NCI-H774 (cell line): Measurements from ENCODE around the gene ERVMER34-1.

Source experiments
- DNase-seq: peaks from one replicate; lab custom pipeline; 2025; lab: John Stamatoyannopoulos, UW

Gene ERVMER34-1

GRCh38 chr4:52718123-52718522, 33.1 kb downstream of the ERVMER34-1 start:
- DNase-seq: no peak

DNA sequence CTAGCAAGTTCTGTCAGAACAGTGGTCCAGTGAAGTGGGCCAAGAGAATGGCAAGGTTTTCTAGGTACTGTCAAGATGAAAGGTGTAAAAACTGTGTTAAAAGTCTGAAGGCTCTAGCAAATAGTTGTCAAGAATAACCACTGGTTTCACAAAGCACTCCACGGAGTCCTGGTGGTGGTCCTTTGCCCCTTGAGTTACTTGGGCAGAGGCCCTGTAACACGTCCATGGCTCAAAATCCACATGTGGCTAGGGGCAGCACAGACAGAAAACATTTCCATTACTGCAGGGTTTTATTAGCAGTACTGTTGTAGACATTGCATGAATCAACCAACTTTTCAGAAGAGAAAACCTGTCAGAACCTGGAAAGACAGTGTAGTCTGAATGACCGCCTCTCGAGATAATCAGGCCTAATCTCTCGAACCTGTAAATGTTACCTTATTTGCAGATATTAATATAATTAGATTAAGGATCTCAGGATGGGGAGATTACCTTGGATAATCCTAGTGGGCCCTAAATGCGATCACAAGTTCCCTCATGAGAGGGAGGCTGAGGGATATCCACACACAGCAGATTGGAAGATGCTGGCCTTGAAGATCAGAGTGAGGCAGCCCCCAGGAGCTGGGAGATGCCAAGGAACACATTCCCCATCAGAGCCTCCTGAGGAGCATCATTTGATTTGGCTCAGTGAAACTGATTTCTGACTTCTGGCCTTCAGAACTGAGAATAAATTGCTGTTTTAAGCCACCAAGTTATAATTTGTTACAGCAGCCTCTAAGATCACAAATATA, 34.7 kb downstream of the ERVMER34-1 start:
- DNase-seq: no peak

DNA sequence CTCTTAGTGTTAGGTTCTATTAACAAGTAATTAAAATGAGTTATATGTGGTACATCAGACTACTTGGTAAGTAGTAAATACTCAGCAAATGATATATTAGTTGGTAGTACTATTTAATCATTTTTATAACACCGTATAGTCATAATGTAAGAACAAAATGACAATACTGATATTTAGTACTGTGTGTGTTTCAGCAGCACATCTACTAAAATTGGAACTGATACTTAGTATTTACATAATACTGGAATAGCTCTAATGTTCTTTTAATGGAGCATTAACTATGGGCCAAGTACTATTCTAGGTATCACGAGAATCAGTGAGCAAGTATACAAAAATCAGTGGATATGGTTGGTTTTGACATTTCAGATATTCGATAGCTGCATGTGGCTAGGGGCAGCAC, 35.3 kb downstream of the ERVMER34-1 start:
- DNase-seq: no peak

DNA sequence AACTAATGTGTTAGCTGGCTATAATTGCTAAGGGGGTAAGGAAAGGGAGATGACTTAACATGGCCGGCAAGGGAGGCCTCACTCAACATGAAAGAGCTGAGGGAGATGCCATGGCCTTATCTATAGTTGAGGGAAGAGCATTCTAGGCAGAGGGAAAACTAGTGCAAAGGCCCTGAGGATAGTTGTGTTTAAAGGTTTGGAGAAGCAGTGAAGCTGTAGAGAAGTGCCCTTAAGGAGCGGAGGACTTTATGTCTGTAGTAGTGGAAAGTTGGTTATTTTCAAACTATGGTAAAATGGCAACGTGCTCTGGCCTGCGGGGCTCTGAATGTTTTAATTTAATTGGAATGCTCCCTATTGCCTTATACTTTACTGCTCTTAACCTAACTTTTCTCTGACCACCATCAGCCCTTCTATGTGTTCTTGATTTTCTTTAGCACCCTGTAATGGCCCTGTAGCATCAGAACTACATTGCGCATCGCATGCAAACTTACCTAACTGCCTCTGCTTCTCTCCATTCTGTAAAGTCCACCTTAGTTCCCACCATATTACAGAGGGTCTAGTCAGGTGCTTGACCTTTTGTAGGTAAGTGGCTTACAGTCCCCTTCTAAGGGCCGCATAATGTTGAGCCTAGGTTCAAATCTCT, 35.8 kb downstream of the ERVMER34-1 start:
- no peak for DNase-seq

DNA sequence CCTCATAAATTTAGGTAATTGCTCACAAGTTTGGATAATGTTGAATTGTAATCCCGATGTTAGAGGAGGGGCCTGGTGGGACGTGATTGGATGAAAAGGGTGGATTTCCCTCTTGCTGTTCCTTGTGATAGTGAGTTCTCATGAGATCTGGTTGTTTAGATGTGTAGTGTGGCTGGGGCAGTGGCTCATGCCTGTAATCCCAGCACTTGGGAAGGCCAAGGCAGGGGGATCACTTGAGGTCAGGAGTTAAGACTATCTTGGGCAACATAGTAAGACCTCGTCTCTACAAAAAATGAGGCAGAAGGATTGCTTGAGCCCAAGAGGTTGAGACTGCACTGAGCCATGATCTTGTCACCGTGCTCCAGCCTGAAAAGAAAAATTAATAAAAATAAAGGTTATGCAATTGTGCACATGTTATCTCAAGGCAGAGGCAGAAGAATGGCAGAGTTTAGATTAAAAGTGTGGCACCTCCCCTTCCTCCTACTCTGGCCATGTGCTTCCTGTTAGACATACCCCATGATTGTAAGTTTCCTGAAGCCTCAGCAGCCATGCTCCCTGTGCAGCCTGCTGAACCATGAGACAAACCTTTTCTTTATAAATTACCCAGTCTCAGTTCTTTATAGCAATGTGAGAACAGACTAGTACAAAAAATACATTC, 36.5 kb downstream of the ERVMER34-1 start:
- DNase-seq: no peak

DNA sequence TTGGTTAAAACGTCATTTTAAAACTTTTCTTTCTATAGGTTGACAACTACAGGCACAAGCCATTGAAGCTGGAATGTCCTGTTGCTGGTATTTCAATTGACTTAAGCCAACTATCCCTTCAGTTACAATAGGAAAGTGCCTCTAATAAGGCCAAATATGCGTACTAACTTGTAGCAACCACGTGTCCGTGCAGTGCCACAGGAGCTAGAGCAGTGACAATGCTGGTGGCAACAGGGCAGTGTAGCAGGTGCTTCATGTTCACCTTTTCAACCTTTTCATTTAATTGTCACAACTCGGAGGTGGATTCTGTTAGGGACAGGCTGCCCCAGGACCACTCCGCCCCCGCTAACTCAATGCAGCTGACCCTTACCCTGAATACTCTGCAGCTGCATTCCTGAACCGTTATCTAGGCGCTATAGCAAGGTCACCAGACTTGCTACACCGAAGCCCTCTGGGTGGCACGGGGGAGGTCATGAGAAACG, 37.7 kb downstream of the ERVMER34-1 start:
- no peak for DNase-seq

DNA sequence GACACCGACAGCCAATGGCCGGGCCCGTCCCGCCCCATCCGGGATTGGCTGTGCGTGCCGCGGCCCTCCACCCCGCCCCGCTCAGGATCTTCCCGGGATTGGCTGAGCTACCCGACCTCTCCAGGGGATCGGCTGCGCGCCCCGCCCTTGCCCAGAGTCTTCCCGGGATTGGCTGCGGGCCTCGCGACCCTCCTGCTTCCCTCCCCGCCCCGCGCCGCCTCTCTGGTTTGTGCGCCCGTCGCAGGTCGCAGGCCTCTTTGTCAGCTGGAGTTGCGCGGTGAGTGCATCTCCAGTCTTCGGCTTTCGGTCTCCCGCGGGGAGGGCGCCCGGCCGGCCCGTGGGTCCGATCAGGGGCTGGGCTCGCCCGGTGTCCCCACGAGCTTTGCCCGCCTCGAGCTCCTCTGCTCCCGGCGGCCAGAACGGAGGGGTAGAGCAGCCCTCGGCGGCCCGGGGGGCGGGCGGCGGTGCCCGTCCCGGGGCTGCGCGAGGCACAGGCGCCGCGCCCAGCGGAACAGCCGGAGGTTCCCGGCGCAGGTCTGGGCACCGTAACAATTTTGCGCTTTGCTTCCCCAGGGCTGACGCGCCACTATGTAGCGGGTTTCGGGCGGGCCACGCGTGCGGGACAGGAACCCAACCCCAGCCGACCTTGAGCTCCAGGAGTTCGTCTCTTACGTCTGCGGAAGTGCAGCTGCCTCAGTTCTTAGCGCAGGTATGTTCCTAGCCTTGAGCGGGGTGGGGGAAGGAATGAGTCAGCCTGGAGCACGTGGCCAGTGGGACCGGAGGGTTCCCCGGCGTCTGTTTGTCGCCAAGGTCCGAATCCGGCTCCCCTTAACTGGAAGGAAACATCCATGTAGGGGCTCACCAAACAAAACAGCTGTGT, 38.7 kb downstream of the ERVMER34-1 start:
- DNase-seq: peak; percentile 94

DNA sequence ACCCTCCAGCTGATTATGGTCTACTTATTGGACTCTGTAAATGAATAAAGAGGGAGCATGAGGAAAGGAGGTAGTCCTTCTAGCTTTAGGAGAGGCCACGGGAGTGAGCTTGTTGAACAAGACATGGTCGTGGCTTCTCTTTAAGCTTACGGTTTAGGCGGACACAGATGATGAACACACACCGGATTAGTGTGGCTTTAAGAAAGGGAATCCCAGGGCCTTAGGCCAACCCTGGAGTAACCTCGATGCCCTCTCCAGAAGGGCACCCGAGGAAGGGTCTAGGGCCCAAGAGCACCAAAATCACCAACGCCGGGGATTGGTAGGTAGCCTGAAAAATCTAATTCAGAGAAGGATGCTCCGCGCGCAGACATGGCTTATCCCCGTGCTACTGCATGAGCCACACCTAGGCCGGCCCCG, 39.4 kb downstream of the ERVMER34-1 start:
- DNase-seq: no peak

DNA sequence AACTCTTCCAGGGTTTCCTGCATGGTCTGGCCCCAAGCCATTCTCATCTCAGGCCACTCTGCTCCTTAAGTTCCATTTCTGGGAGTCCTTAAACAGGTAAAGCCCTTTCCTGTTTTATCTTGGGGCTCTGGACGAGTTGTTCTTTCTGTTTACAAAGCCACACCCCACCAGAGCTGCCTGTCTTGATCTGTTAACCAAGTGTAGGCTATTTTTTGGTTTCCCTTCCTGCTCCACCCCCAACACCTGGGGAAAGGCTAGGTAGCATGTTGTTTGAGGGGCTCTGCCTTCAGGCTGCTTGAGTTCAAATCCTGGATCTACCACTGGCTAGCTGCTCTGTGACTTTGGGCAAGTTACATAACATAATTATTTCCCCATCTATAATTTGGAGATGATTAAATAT, 40.0 kb downstream of the ERVMER34-1 start:
- no peak for DNase-seq

DNA sequence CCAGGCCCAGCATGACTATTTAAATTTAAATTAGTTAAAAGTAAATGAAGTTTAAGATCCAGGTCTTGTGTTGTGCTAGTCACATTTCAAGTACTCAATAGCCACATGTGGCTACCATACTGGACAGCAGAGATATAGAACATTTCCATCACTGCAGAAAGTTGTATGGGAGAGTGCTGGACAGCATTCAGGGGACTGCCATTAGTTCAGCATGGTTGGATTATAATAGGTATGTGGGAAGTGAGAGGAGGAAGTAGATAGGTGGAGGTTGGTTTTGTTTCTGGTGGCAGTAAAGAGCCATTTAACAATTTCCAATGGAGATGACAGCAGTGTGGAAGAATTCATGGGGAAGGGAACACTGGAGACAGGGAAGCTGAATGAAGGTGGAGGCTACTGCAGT, 42.1 kb downstream of the ERVMER34-1 start:
- no peak for DNase-seq

- DNase-seq: no peak
Measured at GRCh38 chr4:52704661-52705060, 46.6 kb downstream of the ERVMER34-1 start.

DNA sequence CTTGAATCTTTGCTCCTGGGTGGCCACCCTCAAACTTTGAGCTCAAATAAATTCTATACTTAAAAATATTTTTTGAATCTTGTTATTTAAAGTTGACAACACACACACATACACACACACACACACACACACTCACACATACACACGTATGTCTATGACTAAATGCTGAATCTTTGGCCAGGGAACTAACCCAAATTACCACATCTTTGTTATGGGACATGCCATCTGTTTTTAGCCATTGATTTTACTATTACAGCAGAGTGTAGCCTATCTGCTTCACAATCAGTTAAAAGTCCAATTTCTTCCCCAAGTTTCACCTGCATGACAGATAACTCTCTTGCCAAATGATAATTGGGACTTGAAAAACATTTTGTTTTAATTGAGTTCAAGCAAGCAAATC, 47.1 kb downstream of the ERVMER34-1 start:
- no peak for DNase-seq

DNA sequence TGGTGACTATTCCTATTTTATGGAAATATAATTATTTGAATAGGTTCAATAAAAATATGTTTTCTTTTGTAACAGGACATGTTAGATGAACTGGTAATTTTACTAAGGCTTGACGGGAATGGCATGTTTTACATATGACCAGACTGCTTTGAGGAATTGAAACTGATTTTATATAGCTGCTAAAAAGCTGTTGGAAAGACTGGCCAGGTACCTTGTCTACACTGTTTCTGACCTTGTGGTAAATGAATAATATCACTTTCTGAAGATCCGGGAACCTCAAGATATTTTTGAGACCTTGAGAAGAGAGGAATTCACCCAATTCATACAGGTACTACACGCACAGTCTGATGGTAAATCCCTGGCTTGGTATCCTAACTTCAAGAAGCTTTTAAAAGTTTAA, 50.0 kb downstream of the ERVMER34-1 start:
- no peak for DNase-seq

- no peak for DNase-seq
Measured at GRCh38 chr4:52694936-52695335, 56.3 kb downstream of the ERVMER34-1 start.

- no peak for DNase-seq
Measured at GRCh38 chr4:52693492-52693891, 57.7 kb downstream of the ERVMER34-1 start.
